CD4-positive, CD25-positive, alpha-beta regulatory T cell (primary cell): ENCODE results near the gene PPP2R2D. TPM values are rescaled to one million over a fixed set of nuclear protein-coding genes. Genes with fewer than 3 reads are reported as not detected.

Experiments used
- ATAC-seq, 2 donors: fragments of 150-1000 bp; cut with Tn5 transposase; one replicate each; pipeline ENCODE4 v1.10.0; 2021; ENCODE audit warnings: low read depth in 2 of 2, moderate number of reproducible peaks in 2 of 2, moderate library complexity in 1 of 2
- DNase-seq, 3 donors: peaks; one replicate each; pipeline versions ENCODE4 v3.0.0 to v3.0.0-alpha.2; 2012 to 2022; ENCODE audit warnings: mixed read lengths in 1 of 3
- H3K27ac ChIP-seq: one replicate; pipeline ENCODE4 v1.7.0; 2013; ENCODE audit warnings: mild to moderate bottlenecking, low read length; ENCODE audit not compliant: insufficient read depth, poor library complexity, severe bottlenecking
- H3K27me3 ChIP-seq: one replicate; pipeline ENCODE4 v1.7.0; 2013; ENCODE audit warnings: low read length; ENCODE audit not compliant: control insufficient read depth, insufficient read depth
- H3K36me3 ChIP-seq: one replicate; pipeline ENCODE4 v1.7.0; 2013; ENCODE audit warnings: mild to moderate bottlenecking, low read length, moderate library complexity; ENCODE audit not compliant: control insufficient read depth, insufficient read depth
- H3K4me1 ChIP-seq: 2 replicates; pipeline ENCODE4 v1.7.0; 2013; ENCODE audit warnings: mild to moderate bottlenecking, low read length; ENCODE audit not compliant: insufficient read depth, control insufficient read depth, poor library complexity, severe bottlenecking
- H3K4me3 ChIP-seq: one replicate; pipeline ENCODE4 v1.7.0; 2013; ENCODE audit warnings: low read depth, mild to moderate bottlenecking, low read length, moderate library complexity
- H3K9me3 ChIP-seq, 2 experiments: 1 replicate in 1 of 2; 2 replicates in 1 of 2; pipeline ENCODE4 v1.7.0; 2013; ENCODE audit warnings: low read length in 2 of 2, mild to moderate bottlenecking in 1 of 2, moderate library complexity in 1 of 2; ENCODE audit not compliant: control insufficient read depth in 2 of 2
- H3K27ac Mint-ChIP-seq, 3 donors: one replicate each; pipeline ENCODE4 v1.8.0; 2020 to 2022; ENCODE audit warnings: mild to moderate bottlenecking in 3 of 3, mixed read lengths in 3 of 3, moderate library complexity in 2 of 3
- H3K27me3 Mint-ChIP-seq: one replicate; pipeline ENCODE4 v1.8.0; 2022; ENCODE audit warnings: mild to moderate bottlenecking, mixed read lengths
- H3K36me3 Mint-ChIP-seq: one replicate; pipeline ENCODE4 v1.8.0; 2020; ENCODE audit warnings: mixed read lengths
- H3K4me1 Mint-ChIP-seq, 4 donors: one replicate each; pipeline ENCODE4 v1.8.0; 2020 to 2022; ENCODE audit warnings: mixed read lengths in 4 of 4, mild to moderate bottlenecking in 1 of 4
- H3K4me3 Mint-ChIP-seq, 4 donors: one replicate each; pipeline ENCODE4 v1.8.0; 2020 to 2022; ENCODE audit warnings: mild to moderate bottlenecking in 4 of 4, mixed read lengths in 4 of 4, moderate library complexity in 3 of 4
- H3K9me3 Mint-ChIP-seq, 7 donors: one replicate each; pipeline ENCODE4 v1.8.0; 2020 to 2022; ENCODE audit warnings: mixed read lengths in 7 of 7, mild to moderate bottlenecking in 3 of 7, moderate library complexity in 2 of 7
- polyA plus RNA-seq, 4 donors: library from polyadenylated mRNA; unstranded; fragments of 300-500 nt; fragmentation: Illumina TruSeq; gene quantifications; one replicate each; pipeline ENCODE4 v1.2.3, GENCODE V29; 2021
- total RNA-seq: library from RNA; stranded (reverse); gene quantifications from one replicate; pipeline ENCODE4 v1.2.3, GENCODE V29; 2022

Gene PPP2R2D
- total and polyA plus RNA-seq, 5 donors from 2014 or later = 23.8 to 48.1 (median 26.6) TPM

DNA sequence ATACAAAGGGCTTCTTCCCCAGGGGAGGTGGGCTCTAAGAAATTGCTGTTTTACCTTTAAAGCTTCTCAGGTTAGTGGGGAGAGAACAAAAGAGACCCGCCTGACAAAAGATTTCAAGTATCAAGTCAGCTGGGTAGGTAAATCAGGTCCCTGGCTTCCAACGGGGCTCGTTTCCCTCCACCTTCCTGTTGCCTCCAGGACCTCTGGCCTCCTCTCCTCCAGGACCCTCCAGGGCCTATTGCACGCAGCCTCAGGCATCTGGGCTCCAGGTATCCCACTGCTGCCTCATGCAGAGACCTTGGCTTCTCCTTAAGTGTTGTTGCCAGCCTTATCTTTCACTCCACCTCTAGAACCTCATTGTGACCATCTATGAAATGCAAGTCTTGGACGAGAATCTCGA is 78.0 kb downstream of the PPP2R2D start:
- DNase-seq = no peak
- H3K4me3 Mint-ChIP-seq = peak overlapping the region; percentile 52 to 92 (median 72)
- peaks cover 14% of the 10 kb centered on the region for H3K36me3 Mint-ChIP-seq

GRCh38 chr10:131979336-131979735 is 78.5 kb downstream of the PPP2R2D start:
- Histone ChIP-seq H3K4me1 (peaks cover 27% of the 10 kb centered on the region), H3K27me3 (no peaks in the 10 kb centered on the region), H3K4me3 (no peak overlapping the region), H3K9me3 (no peaks in the 10 kb centered on the region), H3K36me3 (no peaks in the 10 kb centered on the region), H3K27ac (no peak overlapping the region)
- Mint-ChIP-seq H3K27ac (peak overlapping the region; percentile 65 to 81 (median 66)), H3K36me3 (peaks cover 14% of the 10 kb centered on the region), H3K9me3 (no peaks in the 10 kb centered on the region), H3K4me1 (peaks cover 27 to 72% (median 47%) of the 10 kb centered on the region in 4 donors), H3K27me3 (peaks cover 14% of the 10 kb centered on the region), H3K4me3 (peak overlapping the region; percentile 71 to 92 (median 77))
- no peak for ATAC-seq
- no peak for DNase-seq

More for the DNA sequence above, 78.0 kb downstream of the PPP2R2D start:
- no peak overlapping the region for H3K4me3 ChIP-seq
- peaks cover 31% of the 10 kb centered on the region for H3K4me1 ChIP-seq
- peaks cover 27 to 77% (median 49%) of the 10 kb centered on the region in 4 donors for H3K4me1 Mint-ChIP-seq
- no peaks in the 10 kb centered on the region for H3K36me3 ChIP-seq
- no peak for ATAC-seq
- H3K27ac Mint-ChIP-seq = peak overlapping the region; percentile 65 to 81 (median 66)
- no peaks in the 10 kb centered on the region for H3K9me3 Mint-ChIP-seq
- no peaks in the 10 kb centered on the region for H3K27me3 ChIP-seq
- H3K27me3 Mint-ChIP-seq = peaks cover 14% of the 10 kb centered on the region
- H3K27ac ChIP-seq = no peak overlapping the region
- no peaks in the 10 kb centered on the region for H3K9me3 ChIP-seq

- DNase-seq (no peak), ATAC-seq (no peak)
- Mint-ChIP-seq H3K27me3 (peaks cover 14% of the 10 kb centered on the region), H3K27ac (peak overlapping the region; percentile 66 to 81 (median 76)), H3K4me3 (peak overlapping the region; percentile 71 to 92 (median 77)), H3K36me3 (peaks cover 14% of the 10 kb centered on the region), H3K9me3 (no peaks in the 10 kb centered on the region), H3K4me1 (peaks cover 24 to 67% (median 44%) of the 10 kb centered on the region in 4 donors)
- Histone ChIP-seq H3K27ac (no peak overlapping the region), H3K9me3 (no peaks in the 10 kb centered on the region), H3K4me1 (peaks cover 24% of the 10 kb centered on the region), H3K36me3 (no peaks in the 10 kb centered on the region), H3K27me3 (no peaks in the 10 kb centered on the region), H3K4me3 (no peak overlapping the region)
Observed at GRCh38 chr10:131979821-131980270, 79.0 kb downstream of the PPP2R2D start.

DNA sequence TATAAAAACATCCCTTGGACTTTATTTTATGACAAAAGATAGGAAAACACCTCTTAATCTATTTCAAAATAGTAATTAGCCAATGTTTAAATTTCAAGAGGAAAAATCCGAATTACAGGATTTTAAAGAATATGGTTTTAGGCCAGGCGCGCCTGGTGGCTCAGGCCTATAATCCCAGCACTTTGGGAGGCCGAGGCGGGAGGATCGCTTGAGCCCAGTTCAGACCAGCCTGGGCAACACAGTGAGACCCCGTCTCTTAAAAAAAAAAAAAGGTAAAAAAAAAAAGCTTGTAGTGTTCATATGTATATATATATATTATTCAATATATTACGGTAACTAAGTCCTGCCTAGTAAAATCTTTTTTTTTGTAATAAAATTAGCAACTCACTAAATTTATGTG is 79.5 kb downstream of the PPP2R2D start:
- H3K9me3 ChIP-seq = no peaks in the 10 kb centered on the region
- H3K36me3 ChIP-seq = no peaks in the 10 kb centered on the region
- peak overlapping the region; percentile 30 for H3K27ac ChIP-seq
- peaks cover 19 to 62% (median 39%) of the 10 kb centered on the region in 4 donors for H3K4me1 Mint-ChIP-seq
- DNase-seq (no peak), ATAC-seq (no peak)
- H3K9me3 Mint-ChIP-seq = no peaks in the 10 kb centered on the region
- H3K4me1 ChIP-seq = peaks cover 24% of the 10 kb centered on the region
- H3K27me3 Mint-ChIP-seq = peaks cover 14% of the 10 kb centered on the region
- H3K27me3 ChIP-seq = no peaks in the 10 kb centered on the region
- peaks cover 14% of the 10 kb centered on the region for H3K36me3 Mint-ChIP-seq
- H3K27ac Mint-ChIP-seq = peak overlapping the region; percentile 46 to 83 (median 76)
- H3K4me3 ChIP-seq = peak overlapping the region; percentile 86
- peak overlapping the region; percentile 86 to 94 (median 90) for H3K4me3 Mint-ChIP-seq

DNA sequence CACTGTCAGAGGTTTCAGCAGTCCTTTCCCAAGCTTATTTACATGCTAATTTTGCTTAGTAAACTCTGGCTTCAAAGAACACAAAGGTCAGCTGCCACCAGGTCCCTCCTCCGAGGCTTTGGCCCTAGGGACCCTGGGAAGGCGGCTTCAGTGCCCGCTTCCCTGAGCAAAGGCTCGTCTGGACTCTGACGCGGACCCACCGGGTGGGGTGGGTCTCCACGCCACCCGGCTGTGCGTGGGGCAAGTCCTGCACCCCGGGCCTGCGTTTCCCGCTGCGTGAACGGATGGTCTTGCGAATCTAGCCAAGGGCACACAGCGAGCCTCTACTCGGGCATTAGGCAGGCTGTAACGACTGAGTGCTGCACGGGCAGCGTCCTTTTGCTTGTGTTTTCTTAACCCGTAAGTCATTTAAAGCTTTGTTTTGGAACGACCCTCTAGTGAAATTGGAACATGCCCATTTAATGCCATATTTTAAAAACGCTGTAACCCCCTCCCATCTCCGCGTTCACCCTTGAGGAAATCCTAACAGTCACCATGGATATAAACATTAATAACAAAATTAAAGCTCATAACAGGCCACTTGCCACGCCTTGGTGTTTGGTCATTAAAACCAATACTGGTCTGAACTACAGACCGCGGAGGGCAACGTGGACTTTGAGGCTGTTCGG is 80.1 kb downstream of the PPP2R2D start:
- Mint-ChIP-seq H3K27me3 (peaks cover 14% of the 10 kb centered on the region), H3K27ac (peak overlapping the region in 2 of 3 donors; percentile 79 to 83), H3K36me3 (peaks cover 12% of the 10 kb centered on the region), H3K4me3 (peak overlapping the region; percentile 86 to 94 (median 90)), H3K9me3 (no peaks in the 10 kb centered on the region), H3K4me1 (peaks cover 17 to 57% (median 34%) of the 10 kb centered on the region in 4 donors)
- Histone ChIP-seq H3K36me3 (no peaks in the 10 kb centered on the region), H3K27me3 (no peaks in the 10 kb centered on the region), H3K9me3 (no peaks in the 10 kb centered on the region), H3K4me1 (peaks cover 24% of the 10 kb centered on the region), H3K4me3 (peak overlapping the region; percentile 86), H3K27ac (peak overlapping the region; percentile 57)
- no peak for ATAC-seq
- DNase-seq = peak in 1 of 3 donors; percentile 16

- ATAC-seq = peak; percentile 86 to 89
- H3K4me3 Mint-ChIP-seq = peak within 1 kb of the TSS; percentile 86 to 94 (median 92)
- Histone ChIP-seq H3K4me1 (peaks cover 24% of the 10 kb centered on the region), H3K36me3 (no peaks in the 10 kb centered on the region), H3K27me3 (no peaks in the 10 kb centered on the region), H3K27ac (peak within 1 kb of the TSS; percentile 57), H3K9me3 (no peaks in the 10 kb centered on the region), H3K4me3 (peak within 1 kb of the TSS; percentile 86)
- no peaks in the 10 kb centered on the region for H3K9me3 Mint-ChIP-seq
- H3K27ac Mint-ChIP-seq = peak within 1 kb of the TSS in 2 of 3 donors; percentile 79 to 83
- H3K36me3 Mint-ChIP-seq = peaks cover 7% of the 10 kb centered on the region
- peaks cover 17 to 49% (median 27%) of the 10 kb centered on the region in 4 donors for H3K4me1 Mint-ChIP-seq
- peaks cover 14% of the 10 kb centered on the region for H3K27me3 Mint-ChIP-seq
- DNase-seq = peak; percentile 91 to 94 (median 93)
Observed at GRCh38 chr10:131981429-131982184, 80.8 kb downstream of the PPP2R2D start, which contains the start of gene BNIP3. TSS of gene BNIP3 (minus strand) at chr10:131981923. CDS start at chr10:131981806, 117 bp downstream.

DNA sequence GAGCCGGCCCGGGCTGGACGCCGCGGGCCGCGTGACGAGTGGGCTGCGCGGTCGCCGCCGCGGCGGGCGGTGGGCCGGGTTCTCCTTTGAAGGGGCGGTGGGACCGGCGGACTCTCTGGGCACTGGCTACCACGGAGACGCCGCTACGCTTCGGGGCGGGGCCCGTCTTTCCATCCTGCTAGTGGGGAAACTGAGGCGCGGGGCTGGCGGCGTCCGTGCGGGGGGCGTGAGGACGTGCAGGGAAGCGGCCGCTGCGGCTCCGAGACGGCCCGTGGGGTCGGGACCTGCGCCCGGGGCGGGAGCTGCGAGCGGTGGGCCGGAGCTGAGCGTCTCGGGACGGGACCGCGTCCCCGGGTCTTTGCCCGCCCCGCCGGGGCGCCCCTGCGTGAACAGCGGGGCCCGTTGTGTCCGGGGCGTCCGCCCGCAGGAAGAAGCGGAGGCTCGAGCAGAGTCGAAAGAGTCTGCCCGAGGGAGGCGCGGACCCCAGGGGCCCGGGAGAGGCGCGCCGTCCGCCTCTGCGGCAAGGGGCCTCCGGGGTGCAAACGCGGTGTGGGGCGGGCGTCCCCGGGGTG is 81.5 kb downstream of the PPP2R2D start:
- Mint-ChIP-seq H3K27ac (no peak overlapping the region), H3K9me3 (no peaks in the 10 kb centered on the region), H3K4me1 (peaks cover 17 to 44% (median 26%) of the 10 kb centered on the region in 4 donors), H3K36me3 (peaks cover 7% of the 10 kb centered on the region), H3K4me3 (peak overlapping the region in 3 of 4 donors; percentile 63 to 94 (median 76)), H3K27me3 (peaks cover 14% of the 10 kb centered on the region)
- no peaks in the 10 kb centered on the region for H3K9me3 ChIP-seq
- H3K4me3 ChIP-seq = no peak overlapping the region
- peaks cover 24% of the 10 kb centered on the region for H3K4me1 ChIP-seq
- DNase-seq = no peak
- ATAC-seq = peak; percentile 1 to 3
- H3K36me3 ChIP-seq = no peaks in the 10 kb centered on the region
- no peak overlapping the region for H3K27ac ChIP-seq
- H3K27me3 ChIP-seq = no peaks in the 10 kb centered on the region
